Smooth muscle cell of the brain vasculature (primary cell): Measurements from ENCODE around the gene PIM3.
"Not testable (repeated sequence)": the region's sequence is repeated elsewhere in the genome, so short reads cannot be mapped to it uniquely, and the experiment has no call there.

Experiments
- DNase-seq: peaks from one replicate; pipeline ENCODE4 v3.0.0-alpha.2; 2012; ENCODE audit warnings: low read depth, low spot score

The PIM3 gene

DNA sequence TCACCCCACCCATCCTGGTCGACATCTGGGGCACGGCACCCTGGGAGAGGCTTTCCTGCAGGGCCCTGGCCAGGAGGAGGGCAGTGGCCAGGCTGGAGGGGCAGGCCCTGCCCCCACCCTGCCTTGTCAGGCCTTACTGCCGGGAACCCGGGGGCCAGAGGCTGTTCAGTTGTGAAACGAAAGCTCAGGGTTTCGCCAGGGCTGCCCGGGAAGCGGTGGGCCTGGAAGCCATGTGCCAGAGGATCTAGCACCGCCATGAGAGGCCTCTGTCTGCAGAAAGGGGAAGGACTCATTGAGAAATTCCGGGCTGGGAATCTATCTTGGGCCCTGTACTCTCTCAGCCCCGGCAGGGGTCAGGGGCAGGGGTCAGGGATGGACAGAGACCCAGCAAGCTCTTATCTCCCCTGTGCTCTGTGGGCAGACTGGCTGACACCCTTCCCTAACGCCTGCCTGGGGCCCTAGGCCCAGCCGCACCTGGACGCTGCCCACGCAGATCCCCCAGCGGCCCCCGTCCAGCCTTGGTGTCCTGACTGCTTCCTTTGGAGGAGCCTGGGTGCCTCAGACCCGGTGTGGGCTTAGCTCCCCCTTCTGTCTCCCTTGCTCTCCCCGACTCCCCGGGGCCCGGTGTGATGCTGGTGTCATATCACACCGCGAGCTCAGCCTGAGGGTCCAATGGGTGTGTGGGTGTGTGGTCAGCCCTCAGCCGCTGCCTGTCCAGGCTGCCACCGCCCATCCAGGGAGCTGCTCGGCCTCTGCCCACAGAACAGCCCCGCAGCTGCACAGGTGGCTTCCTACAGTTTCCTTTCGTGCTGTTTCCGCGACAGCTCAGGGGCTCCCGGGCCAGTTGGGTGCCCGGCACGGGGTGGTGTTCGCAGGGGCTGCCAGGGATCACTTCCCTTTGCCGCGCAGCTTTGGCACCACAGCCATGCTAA is 6.5 kb downstream of the PIM3 start:
- DNase-seq = no peak

DNA sequence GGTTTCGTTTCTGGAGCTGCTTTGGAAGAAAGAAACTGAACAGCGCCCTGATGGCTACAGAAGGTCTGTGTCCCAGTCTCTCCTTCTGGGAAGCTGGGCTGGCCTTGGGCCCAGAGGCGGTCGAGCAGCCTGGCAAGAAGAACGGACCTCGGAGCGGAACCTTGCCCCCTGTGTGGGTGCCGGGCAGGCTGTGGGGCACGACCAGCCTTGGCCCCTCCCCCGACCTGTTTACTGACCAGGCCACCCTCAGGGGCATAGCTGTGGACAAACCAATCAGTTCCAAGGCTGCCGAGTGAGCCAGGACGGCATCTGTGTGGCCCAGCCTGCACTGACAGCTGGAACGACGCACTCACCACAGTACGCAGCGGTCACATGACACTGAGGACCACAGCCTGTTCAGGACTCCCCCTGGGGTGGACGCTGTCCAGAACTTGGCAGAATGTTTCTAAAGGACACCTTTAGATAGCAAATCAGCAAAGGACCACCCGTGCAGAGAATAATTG is 7.2 kb downstream of the PIM3 start:
- no peak for DNase-seq

- DNase-seq = no peak
Observed at GRCh38 chr22:49968313-49968830, 7.8 kb downstream of the PIM3 start.

DNA sequence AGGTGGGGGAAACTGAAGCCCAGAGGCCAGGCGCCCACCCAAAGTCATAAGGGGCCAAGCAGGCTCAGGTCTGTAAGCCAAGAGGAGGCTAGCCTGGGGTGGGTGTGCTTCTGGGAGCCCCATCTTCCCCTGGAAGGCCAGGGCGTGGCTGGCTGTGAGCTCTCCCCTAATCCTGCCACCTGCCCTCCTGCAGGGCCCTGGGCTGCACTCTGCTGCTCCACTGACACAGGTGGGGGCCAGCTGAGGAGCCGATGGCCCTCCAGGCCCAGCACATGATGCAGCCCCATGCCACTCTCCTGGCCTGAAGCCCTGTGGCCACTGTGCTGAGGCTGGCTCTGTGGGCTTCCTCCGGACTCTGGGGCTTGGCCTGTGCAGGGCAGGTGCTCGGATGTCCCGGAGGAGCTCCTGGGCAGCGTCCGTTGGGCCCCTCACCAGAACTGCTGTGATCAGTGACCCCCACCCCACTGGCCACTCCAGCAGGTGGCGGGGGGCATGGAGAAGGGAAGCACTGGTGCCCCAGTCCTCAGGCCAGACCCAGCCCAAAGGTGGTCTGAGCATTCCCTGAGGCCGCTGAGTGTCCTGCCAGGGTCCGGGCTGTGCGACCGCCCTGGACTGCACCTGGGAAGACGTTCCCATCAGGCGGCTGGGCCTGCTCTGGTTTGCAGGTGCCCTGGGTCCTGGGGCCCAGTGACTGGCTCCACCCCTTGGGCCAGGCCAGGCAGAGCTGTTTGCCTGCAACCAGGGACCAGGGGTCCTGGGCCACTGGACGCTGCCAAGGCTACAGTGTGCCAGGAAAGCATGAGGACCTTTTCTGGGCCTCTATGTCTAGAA is 8.5 kb downstream of the PIM3 start:
- no peak for DNase-seq

DNA sequence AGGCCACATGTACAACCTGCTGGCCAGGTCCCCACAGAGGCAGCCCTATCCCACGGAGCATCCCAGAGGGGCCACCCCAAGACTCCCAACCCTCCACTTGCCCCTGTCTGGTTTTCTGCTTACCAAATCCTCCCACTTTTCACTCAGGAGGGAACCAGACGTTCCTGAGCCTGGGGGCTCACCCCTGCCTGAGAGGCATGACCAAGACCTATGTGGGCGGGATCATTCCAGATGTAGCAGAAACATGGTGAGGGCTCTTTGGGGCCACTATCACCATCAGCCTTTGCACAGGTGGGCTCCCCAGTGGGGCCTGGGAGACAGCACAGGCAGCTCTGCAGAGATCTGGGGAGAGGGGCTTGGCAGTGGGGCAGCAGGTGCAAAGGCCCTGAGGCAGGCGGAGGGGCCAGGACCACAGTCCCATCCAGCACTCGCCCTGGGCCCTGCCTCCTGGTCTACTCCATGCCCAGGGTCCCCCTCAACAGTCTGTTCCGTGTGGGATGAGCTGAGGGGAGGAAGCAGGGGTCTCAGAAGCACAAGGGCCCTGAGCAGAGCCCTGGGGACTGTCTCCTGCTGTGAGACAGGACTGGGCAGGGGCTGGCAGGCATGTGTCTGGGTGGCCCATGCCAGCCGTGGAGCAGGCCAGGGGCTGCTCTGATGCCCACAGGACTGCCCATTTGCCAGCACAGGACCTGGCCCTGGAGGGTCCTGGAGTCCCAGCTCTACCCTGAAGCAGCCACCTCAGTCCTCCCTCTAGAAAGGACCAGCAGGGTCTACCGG is 9.4 kb downstream of the PIM3 start:
- no peak for DNase-seq

GRCh38 chr22:49970528-49971231 is 10.1 kb downstream of the PIM3 start:
- peak; percentile 70 for DNase-seq

DNA sequence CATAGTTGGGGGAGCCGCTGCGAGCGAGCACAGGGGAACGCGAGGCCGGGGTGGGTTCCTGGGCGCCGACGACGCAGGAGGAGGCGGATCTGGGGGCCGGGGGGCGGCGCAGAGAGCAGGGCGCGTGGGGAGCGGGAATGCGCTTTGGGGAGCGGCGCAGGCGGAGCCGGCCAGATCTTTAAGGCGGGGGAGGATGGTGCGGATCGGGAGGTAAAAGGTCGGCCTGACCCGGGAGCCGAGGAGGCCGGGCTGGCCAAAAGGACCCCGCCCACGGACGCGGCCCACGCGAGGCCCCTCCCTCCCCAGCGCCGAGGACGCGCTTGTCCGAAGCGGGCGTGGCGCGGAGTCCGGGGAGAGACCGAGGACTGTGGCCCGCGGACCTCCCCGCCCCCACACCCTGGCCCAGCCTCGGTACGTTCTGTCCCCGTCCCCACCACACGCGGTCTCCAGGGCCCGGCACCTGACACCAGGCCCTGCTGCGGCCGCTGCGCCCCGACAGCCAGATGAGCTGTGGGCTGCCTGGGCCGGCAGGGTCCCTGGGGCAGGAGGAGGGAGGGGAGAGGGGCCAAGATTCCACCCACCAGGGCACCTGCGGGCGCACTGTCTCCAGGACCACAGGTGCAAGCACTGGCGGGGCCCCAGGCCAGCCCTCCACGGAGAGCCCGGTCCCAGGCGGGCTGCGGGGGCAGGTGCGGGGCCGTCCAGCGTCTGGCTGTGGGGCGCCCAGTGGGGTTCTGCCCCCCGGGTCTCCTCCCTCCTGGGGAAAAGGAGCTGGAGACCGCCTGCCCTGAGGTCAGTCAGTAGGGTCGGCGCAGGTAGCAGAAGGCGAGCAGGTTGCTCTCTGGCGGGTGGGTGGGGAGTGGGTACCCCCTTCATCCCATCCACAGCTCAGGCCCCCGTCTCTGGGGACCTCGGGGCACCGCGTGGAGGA is 10.9 kb downstream of the PIM3 start:
- DNase-seq = no peak

DNA sequence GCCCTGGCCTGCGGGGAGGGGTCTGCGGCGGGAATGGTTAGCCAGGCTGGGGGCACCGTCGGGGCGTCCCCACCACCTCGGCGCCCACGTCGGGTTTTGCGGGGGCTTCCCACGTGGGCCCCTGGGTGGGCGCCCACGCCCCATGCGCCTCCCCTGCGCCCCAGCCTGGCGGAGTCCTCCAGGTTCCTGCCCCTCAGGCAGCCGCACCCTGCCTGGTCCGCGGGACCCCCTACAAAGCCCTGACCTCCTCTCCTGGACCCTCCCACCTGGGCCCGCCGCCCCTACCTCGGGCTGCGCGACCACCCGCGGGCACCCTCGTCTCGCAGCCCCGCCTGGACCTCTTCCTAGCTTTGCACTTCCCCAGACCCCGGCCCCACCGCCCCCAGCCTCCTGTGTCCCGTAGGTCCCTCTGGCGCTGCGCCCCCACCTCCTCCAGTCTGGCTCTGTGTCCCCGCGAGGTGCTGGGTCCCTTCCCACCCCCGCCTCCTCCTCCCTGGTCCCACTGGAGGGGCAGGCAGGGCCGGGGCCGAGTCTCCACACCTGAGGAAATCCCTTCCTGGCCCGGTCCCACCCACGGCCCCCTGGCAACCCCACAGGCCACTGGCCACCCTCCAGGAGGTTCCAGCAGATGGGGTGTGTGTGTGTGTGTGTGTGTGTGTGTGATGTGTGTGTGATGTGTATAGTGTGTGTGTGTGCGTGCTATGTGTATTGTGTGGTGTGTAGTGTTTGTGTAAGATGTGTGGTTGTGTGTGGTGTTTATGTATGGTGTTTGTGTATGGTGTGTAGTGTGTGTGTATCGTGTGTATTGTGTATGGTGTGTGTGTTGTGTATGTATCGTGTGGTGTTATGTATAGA is 11.8 kb downstream of the PIM3 start:
- DNase-seq = no peak

GRCh38 chr22:49973018-49973961 is 12.7 kb downstream of the PIM3 start:
- DNase-seq = no peak

GRCh38 chr22:49975543-49976389 is 15.2 kb downstream of the PIM3 start:
- no peak for DNase-seq

GRCh38 chr22:49976439-49977175 is 16.0 kb downstream of the PIM3 start:
- DNase-seq = no peak

GRCh38 chr22:49977578-49977977 is 17.0 kb downstream of the PIM3 start:
- DNase-seq = no peak

DNA sequence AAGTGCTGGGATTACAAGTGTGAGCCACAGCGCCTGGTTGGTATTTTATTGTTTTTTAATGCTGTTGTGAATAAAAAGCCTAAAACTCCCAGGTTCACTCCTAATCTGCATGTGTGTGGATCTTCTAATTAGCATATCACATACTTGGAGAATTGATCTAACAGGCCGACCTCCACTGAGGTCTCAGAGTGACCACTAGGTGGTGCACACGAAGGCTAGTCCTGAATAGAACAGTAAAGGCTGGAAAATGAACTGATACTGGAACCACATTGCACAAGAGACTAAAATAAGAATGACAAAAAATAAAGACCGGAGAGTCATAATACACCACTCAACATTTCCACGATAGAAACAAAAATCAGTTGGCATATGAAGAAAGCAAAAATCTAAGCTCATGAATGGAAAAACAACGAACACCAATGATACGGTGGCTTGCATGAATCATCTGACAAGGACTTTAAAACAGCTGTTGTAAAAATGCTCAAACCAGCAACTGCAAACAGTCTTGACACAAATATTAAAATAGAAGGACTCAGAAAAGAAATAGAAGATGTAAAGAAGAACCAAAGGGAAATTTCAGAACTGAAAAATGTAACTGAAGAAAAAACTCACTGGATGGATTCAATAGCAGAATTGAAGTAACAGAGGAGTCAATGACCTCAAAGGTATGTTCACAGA is 19.2 kb downstream of the PIM3 start:
- no peak for DNase-seq

- not testable (repeated sequence) for DNase-seq
Observed at GRCh38 chr22:49981799-49982198, 21.2 kb downstream of the PIM3 start.
